NK-92 (cell line): ENCODE data around the gene DYSF.

Experiments
- DNase-seq: peaks from one replicate; lab custom pipeline; 2025; ENCODE audit not compliant: unreplicated experiment; lab: John Stamatoyannopoulos, UW

The DYSF gene

DNA sequence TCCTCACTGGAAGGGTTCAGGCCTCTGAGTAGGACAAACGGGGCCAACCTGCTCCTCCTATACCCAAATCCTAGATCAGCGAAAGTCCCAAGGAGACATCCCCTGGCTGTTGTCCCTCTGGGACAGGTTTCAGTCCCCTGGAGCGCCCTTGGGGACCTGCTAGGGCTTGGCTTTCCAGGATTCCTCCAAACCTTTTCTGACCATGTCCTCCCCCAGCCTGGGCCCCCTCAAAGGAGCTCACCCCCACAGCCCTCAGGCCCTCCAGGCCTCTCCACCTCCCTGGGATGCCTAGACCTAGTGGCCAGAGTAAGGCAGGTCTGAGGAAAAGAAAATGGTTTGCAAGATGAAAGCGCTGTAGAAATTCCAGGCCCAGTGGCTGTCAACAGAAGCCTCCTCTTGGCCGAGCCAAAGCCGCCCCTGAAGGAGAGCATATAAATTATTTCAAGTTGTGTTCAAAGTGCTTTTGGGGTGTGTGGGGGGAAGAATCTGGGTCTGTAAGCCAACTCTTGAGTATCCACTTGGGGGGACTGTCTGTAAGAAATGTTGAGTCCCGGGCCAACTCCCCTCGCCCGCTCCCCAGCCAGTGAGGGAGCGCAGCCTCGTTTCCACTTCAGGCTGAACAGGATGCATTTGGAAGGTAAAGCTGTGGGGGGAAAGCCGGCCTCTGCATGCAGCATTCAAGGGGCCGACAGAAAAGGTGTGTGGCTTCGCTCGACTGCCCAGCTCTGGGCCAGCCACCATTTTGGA, 158.6 kb downstream of the DYSF start:
- DNase-seq, result no peak

DNA sequence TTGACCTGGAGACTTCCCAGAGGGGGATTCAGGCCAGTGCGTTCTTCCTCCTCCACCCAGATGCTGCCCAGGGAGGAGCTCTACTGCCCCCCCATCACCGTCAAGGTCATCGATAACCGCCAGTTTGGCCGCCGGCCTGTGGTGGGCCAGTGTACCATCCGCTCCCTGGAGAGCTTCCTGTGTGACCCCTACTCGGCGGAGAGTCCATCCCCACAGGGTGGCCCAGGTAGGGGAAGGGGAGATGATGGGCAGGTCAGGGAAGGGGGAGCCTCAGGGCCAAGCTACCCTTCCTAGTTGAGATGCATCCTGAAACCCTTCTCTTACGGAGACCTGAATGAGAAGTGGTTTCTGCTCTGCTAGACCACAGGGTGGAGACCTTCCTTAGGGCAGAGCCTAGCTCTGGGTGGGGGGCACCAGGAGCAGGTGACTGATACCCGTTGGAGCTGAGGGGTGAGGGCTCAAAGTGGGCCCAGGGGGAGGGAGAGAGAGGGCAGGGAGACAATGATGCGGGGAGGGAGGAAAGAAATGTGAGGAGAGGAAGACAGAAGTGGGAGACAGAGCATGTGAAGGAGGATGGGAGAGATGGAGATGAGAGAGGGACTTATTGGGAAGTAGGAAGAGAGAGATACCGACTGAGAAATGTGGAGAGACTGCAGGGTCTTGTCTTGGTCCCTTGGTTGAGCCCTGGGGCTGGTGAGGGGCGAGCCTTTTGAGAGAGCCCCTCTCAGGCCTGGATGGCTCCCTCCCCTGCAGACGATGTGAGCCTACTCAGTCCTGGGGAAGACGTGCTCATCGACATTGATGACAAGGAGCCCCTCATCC, 159.4 kb downstream of the DYSF start:
- DNase-seq, result no peak

DNA sequence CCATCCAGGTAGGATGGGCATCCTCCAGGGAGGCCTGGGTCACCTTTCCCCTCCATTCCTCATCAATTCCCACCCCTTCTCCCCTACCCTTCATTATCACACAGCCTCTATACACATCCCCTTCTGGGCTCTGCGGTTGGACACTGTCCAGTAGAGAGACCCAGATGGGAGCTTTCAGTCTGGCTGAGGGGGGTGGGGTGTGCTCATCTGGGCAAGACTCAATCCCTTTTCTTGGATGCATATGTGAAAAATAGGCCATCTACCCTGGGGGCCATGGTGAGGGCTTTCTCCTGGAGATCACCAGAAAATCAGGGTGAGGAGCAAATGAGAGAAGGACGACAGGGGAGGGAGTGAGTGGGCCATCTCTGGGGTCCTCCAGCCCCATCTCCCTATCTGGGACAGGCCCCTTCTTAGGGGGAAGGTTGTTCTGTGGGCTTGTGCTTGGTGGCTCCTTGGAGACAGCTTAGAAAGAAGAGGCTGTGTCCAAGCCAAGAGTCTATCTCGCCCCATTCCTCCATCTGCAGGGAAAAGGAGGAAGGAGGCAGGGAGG, 160.1 kb downstream of the DYSF start:
- DNase-seq, result no peak

GRCh38 chr2:71613953-71614925, 160.9 kb downstream of the DYSF start:
- no peak for DNase-seq

- no peak for DNase-seq
Observed at GRCh38 chr2:71614976-71615766, 161.8 kb downstream of the DYSF start.

DNA sequence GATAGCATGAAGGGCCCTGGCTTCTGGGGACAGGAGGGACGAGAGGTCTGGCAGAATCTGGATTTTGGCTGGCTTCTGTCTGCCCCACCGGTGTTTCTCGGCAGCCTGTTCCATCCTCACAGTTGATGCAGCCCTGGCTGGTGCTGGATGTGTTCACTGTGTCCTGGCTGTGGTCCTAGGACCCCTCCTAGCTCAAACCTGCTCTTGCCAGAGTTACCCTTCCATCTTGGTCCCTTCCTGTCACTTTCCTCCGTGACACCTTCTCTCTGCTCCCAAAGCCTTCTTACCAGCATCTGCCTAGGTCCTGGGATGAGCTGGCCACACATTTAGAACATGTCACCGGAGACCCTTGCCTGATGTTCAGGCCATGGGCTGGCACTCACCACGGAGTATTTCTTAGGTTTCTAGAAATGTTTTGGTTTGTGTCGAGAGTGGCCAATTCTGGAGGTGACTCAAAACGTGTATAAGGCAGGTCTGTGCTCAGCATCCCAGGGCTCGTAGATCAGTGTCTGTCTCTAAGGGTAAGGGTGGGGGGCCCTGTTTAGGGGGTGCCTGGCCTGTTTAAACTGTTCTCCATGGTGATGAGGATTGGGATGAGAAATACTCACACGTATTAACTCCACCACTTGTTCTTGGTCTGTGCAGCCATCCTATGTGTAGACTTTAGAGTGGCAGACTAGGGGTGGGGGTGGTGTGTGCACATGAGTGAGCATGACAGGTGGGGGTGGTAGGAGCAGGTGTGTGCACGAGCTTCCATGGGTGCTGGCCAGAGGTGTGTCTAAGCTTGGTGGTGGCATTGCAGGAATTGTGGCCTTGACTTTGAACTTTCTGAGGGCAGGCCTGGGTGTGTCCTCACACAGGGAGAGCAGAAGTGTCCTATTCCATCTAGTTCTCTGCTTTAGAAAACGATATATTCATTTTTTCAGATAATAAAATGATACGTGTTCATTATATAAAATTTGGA, 162.7 kb downstream of the DYSF start:
- no peak for DNase-seq

DNA sequence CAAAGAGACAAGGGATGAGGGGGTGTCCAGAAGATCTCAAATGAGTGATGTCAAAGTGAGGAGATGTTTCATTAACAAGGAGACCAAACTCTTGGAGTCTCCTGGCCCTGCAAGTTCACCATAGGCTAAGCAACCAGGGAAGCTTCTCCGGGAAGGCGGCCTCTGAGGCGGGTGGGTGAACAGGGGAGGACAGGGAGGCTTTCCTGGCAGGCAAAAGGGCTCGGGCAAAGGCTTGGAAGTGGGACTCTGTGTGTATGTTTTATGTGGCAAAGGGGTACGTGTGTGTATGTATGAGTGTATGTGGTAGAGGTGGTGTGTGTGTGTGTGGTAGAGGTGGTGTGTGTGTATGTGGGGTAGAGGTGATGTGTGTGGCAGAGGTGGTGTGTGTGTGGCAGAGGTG, 163.9 kb downstream of the DYSF start:
- DNase-seq, result no peak

DNA sequence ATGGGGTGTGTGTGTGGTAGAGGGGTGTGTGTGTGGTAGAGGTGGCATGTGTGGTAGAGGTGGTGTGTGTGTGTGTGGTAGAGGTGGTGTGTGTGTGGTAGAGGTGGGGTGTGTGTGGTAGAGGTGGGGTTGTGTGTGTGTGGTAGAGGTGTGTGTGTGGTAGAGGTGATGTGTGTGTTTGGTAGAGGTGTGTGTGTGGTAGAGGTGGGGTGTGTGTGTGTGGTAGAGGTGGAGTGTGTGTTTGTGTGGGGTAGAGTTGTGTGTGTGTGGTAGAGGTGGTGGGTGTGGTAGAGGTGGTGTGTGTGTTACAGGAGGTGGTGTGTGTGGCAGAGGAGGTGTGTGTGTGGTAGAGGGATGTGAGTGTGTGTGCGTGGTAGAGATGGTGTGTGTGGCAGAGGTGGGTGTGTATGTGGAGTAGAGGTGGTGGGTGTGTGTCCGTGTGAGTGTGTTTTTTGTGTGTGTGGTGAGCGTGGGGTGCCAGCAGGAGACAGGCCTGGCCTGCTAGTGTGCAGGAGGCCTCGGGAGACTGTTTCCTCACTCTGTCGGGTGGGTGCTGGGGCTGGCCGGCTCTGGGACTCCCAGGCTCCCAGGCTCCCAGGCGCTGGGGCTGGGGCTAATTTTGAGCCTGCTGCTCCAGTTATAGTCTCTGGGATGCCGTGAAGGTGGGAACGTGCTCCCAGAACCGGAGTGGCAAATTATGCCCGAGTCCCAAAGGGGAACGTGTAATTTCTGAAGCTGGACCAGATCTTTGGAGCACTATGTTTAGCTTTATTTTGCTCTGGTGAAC, 165.2 kb downstream of the DYSF start:
- no peak for DNase-seq

DNA sequence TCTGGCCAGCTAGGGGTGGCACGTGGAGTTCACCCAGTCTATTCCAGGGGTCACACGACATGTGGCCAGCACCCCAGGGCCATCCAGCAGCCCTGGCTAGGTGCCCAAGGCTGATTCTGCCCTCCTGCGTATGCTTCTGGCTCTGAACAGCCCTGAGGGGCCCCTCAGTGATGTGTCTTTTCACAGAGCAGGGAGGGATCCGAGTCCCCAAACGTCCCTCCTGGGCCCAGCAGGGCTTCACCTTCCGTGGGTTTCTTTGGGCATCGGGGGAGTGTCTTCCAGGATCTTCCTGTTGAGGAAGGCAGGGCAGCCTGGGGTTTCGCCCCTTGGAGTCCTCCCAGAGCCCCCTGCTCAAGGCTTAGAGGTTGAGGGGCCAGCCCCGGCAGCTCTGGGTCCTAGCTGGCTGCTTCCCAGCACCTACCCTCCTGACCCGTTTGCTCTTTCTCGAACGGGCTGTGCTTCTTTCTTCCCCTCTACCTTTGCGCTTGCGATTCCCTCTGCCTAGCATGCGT, 165.9 kb downstream of the DYSF start:
- no peak for DNase-seq

DNA sequence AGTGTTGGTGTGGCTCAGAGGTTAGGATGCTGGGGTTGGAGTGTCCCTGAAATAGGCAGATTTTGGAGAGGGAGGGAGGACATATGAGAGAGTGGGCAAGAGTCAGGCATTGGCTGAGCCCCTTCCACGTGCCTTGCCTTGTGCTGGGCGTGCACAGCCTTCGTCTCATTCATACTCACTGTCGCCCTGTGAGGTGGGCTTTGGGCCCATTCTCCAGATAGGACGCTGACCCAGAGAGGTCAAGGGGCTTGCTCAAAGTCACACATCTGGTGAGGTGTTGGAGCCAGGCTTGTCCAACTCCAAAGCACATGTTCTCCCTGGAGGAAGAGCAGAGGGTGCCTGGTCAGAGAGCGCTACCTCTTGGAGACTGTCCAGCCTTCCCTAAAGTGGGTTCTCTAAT, 166.8 kb downstream of the DYSF start:
- DNase-seq, result no peak

- no peak for DNase-seq
Observed at GRCh38 chr2:71620851-71621251, 167.5 kb downstream of the DYSF start.

DNA sequence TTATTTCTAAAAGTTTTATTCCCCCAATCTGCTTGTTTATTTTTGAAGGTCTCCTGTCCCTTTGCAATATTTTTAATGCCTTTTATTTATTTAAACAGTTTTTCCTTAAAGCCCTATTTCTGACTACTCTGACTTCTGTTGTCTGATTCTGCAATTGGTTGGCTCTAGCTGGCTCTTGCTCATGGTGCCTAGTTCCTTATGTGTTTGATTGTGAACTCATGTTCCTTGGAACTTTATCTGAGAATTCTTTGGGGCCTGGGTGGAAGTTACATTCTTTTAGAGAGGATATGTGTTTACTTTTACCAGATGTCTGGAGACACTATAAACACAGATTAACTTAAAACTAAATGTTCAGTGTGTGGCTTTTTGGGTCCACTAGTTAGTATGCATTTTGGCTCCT, 175.9 kb downstream of the DYSF start:
- no peak for DNase-seq

DNA sequence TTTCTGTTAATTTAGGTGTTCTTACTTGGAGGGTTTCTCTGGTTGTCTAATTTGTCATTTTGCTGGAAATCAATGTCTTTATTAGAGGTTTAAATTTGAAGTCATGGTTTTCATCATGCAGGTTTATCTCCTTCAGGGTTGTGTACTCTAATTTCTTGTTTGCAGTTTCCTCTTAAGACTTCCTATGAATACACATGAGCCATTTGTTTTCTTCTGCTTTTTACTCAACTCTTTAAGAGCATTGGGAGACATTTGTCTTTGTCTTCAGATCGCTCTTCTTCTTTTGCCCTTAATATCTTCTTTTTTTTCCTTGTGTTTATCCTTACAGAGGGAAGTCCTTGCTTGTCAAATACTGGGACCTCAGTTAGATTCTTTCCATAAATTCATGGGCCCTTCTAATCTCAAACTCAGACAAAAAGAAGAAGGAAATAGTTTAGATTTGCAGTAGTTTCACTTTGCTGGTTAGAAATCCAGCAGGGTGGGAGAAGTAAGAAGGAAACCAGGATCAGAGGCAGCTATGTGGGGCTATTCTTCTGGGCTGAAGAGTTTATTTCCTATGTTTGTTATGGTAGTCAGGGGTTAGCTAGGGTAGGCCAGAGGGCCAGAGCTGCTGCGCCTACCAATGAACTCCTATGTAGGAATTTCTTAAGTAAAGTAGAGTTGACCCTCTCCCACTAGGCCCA, 176.6 kb downstream of the DYSF start:
- no peak for DNase-seq

- DNase-seq, result no peak
Observed at GRCh38 chr2:71630454-71631328, 177.3 kb downstream of the DYSF start.

- DNase-seq, result no peak
Observed at GRCh38 chr2:71631411-71631931, 178.1 kb downstream of the DYSF start.

- DNase-seq, result no peak
Observed at GRCh38 chr2:71633086-71633485, 179.7 kb downstream of the DYSF start.
